HCT116 (cell line): ENCODE data around the gene SRSF3. TPM values are rescaled to one million over a fixed set of nuclear protein-coding genes. Genes with fewer than 3 reads are reported as not detected.

ENCODE experiments used
- ATAC-seq: fragments of 200-7000 bp; cut with Tn5 transposase; 2 replicates; pipeline ENCODE4 v1.9.1; 2020; ENCODE audit warnings: mild to moderate bottlenecking, moderate library complexity
- BruUV-seq: library from RNA; stranded (reverse); fragments of 400-500 nt; replicated peaks from 2 replicates; lab custom pipeline; 2021; lab: Mats Ljungman, UMichigan
- CTCF ChIA-PET: fragments of 300-600 bp; sonication (Branson Sonifier 250); formaldehyde crosslinking; loops from one replicate; lab custom pipeline; 2021; ENCODE audit warnings: antibody characterized with exemption; lab: Charles Lee
- POLR2A ChIA-PET: fragments of 300-600, 350-600 bp; sonication (Branson Sonifier 250); formaldehyde crosslinking; loops from one replicate; lab custom pipeline; 2021; ENCODE audit warnings: antibody characterized with exemption; lab: Charles Lee
- RAD21 ChIA-PET, 2 experiments: fragments of 300-600 bp; sonication (Branson Sonifier 250); formaldehyde crosslinking; loops; one replicate each; lab custom pipeline; 2023; ENCODE audit warnings: low total read pairs in 2 of 2; ENCODE audit not compliant: uncharacterized antibody in 2 of 2, unreplicated experiment in 2 of 2, low non-redundant PET in 1 of 2; lab: Charles Lee
- DNase-seq: peaks from one replicate; pipeline ENCODE4 v3.0.0-alpha.2; 2010; ENCODE audit warnings: low read depth, low spot score
- H2AFZ ChIP-seq: fragments of 200-600 bp; shearing (Covaris generic), sonication (generic); 2 replicates; pipeline ENCODE4 v1.6.1; 2017; ENCODE audit warnings: low read depth, mixed run types, mixed read lengths, antibody characterized with exemption, low read length; ENCODE audit not compliant: poor library complexity, severe bottlenecking
- H3K27ac ChIP-seq: 2 replicates; pipeline ENCODE4 v1.5.1; 2012; ENCODE audit warnings: low read depth, low read length
- H3K27me3 ChIP-seq: fragments of 200-600 bp; sonication (generic); 2 replicates; pipeline ENCODE4 v1.6.1; 2016; ENCODE audit warnings: mixed run types, low read length, mixed read lengths; ENCODE audit not compliant: insufficient read depth
- H3K36me3 ChIP-seq, 2 experiments: fragments of 200-500 bp in 1 of 2; fragments of 200-600 bp in 1 of 2; sonication (Bioruptor generic) in 1 of 2; sonication (generic) in 1 of 2; 2 replicates each; pipeline versions ENCODE4 v1.5.1 to v1.6.1; 2014 to 2016; ENCODE audit warnings: low read length in 2 of 2, inconsistent platforms in 1 of 2, mixed read lengths in 1 of 2, mixed run types in 1 of 2; ENCODE audit not compliant: insufficient read depth in 2 of 2, control insufficient read depth in 1 of 2
- H3K4me1 ChIP-seq, 2 experiments: fragments of 200-600 bp in 1 of 2; sonication (generic) in 1 of 2; 2 replicates each; pipeline versions ENCODE4 v1.5.1 to v1.6.1; 2012 to 2017; ENCODE audit warnings: low read length in 2 of 2, inconsistent platforms in 1 of 2, mild to moderate bottlenecking in 1 of 2, mixed read lengths in 1 of 2, mixed run types in 1 of 2, moderate library complexity in 1 of 2; ENCODE audit not compliant: insufficient read depth in 2 of 2, control insufficient read depth in 1 of 2
- H3K4me2 ChIP-seq: fragments of 200-600 bp; sonication (generic); 2 replicates; pipeline ENCODE4 v1.6.1; 2017; ENCODE audit warnings: mixed run types, low read length, mixed read lengths
- H3K4me3 ChIP-seq, 2 experiments: fragments of 200-600 bp in 1 of 2; sonication (generic) in 1 of 2; replicated peaks in 1 of 2; 2 replicates each; pipeline ENCODE4 v1.5.1; 2011 to 2016; ENCODE audit warnings: low read length in 2 of 2, control low read depth in 1 of 2, low read depth in 1 of 2, mild to moderate bottlenecking in 1 of 2, mixed read lengths in 1 of 2, mixed run types in 1 of 2
- H3K79me2 ChIP-seq: fragments of 200-600 bp; sonication (generic); 2 replicates; pipeline ENCODE4 v1.6.1; 2017; ENCODE audit warnings: mild to moderate bottlenecking, mixed run types, low read length, moderate library complexity, mixed read lengths; ENCODE audit not compliant: insufficient read depth
- H3K9ac ChIP-seq: fragments of 200-600 bp; sonication (generic); 2 replicates; pipeline ENCODE4 v1.6.1; 2016; ENCODE audit warnings: low read length, mixed read lengths
- H3K9me2 ChIP-seq: fragments of 200-600 bp; sonication (generic), shearing (Covaris generic); 2 replicates; pipeline ENCODE4 v1.6.1; 2017; ENCODE audit warnings: mixed run types, mild to moderate bottlenecking, moderate library complexity; ENCODE audit not compliant: insufficient read depth
- H3K9me3 ChIP-seq, 2 experiments: fragments of 200-500 bp in 1 of 2; fragments of 200-600 bp in 1 of 2; sonication (Bioruptor generic) in 1 of 2; sonication (generic) in 1 of 2; 2 replicates each; pipeline ENCODE4 v1.6.1; 2014 to 2017; ENCODE audit warnings: low read length in 2 of 2, mixed read lengths in 2 of 2, inconsistent platforms in 1 of 2, low read depth in 1 of 2, mild to moderate bottlenecking in 1 of 2, mixed run types in 1 of 2, moderate library complexity in 1 of 2; ENCODE audit not compliant: control insufficient read depth in 1 of 2, insufficient read depth in 1 of 2
- H4K20me1 ChIP-seq: fragments of 200-600 bp; sonication (generic), shearing (Covaris generic); 2 replicates; pipeline ENCODE4 v1.6.1; 2017; ENCODE audit warnings: mixed run types, mild to moderate bottlenecking, moderate library complexity; ENCODE audit not compliant: insufficient read depth
- EGR1 ChIP-seq: IDR thresholded peaks from 2 replicates; pipeline ENCODE4 v1.6.1; 2012; ENCODE audit warnings: low read depth
- EZH2 ChIP-seq: fragments of 200-600 bp; sonication (generic); IDR thresholded peaks from 2 replicates; pipeline ENCODE4 v1.6.1; 2017; ENCODE audit warnings: antibody characterized with exemption, mixed run types
- EZH2phosphoT487 ChIP-seq: fragments of 200-600 bp; IDR thresholded peaks from 2 replicates; pipeline ENCODE4 v1.6.1; 2018; ENCODE audit warnings: antibody characterized with exemption, borderline replicate concordance
- JUND ChIP-seq: IDR thresholded peaks from 2 replicates; pipeline ENCODE4 v1.6.1; 2012
- MAX ChIP-seq: IDR thresholded peaks from 2 replicates; pipeline ENCODE4 v1.6.1; 2012
- POLR2A ChIP-seq: IDR thresholded peaks from 2 replicates; pipeline ENCODE4 v1.7.0; 2011; ENCODE audit warnings: borderline replicate concordance; ENCODE audit not compliant: insufficient read depth, insufficient read length; ENCODE audit errors: extremely low read depth
- POLR2AphosphoS5 ChIP-seq: IDR thresholded peaks from 2 replicates; pipeline ENCODE4 v1.6.1; 2011; ENCODE audit warnings: mild to moderate bottlenecking, low read depth, low read length, moderate library complexity
- RAD21 ChIP-seq: IDR thresholded peaks from 2 replicates; pipeline ENCODE4 v1.6.1; 2012; ENCODE audit warnings: low read depth, mild to moderate bottlenecking
- REST ChIP-seq: IDR thresholded peaks from 2 replicates; pipeline ENCODE4 v1.6.1; 2012; ENCODE audit warnings: low read depth
- SIN3A ChIP-seq: IDR thresholded peaks from 2 replicates; pipeline ENCODE4 v1.6.1; 2012; ENCODE audit warnings: low read depth
- SP1 ChIP-seq: IDR thresholded peaks from 2 replicates; pipeline ENCODE4 v1.6.1; 2012; ENCODE audit warnings: low read depth
- SRF ChIP-seq: IDR thresholded peaks from 2 replicates; pipeline ENCODE4 v1.6.1; 2012; ENCODE audit warnings: low read depth
- YY1 ChIP-seq: IDR thresholded peaks from 2 replicates; pipeline ENCODE4 v1.6.1; 2011; ENCODE audit warnings: low read length, low read depth, moderate library complexity, mild to moderate bottlenecking; ENCODE audit not compliant: insufficient replicate concordance; ENCODE audit errors: extremely low read depth
- ZFX ChIP-seq: fragments of 450-650 bp; IDR thresholded peaks from 2 replicates; pipeline ENCODE4 v1.6.1; 2017
- ZNF274 ChIP-seq: fragments of 200-500 bp; sonication (Bioruptor generic); IDR thresholded peaks from 2 replicates; pipeline ENCODE4 v1.6.1; 2014; ENCODE audit warnings: mild to moderate bottlenecking, low read depth, low read length, inconsistent platforms
- intact Hi-C: fragments of 100-400 bp; cut with micrococcal nuclease; formaldehyde crosslinking; loops from 2 replicates; pipeline ENCODE4 v1.10.0; 2022
- total RNA-seq: library from RNA; stranded (reverse); gene quantifications from one replicate; pipeline ENCODE4 v1.2.1, GENCODE V29; 2021; ENCODE audit not compliant: unreplicated experiment
- TF ChIP-seq, protein P1 (sequence below): IDR thresholded peaks from 2 replicates; pipeline ENCODE4 v1.6.1; 2011; ENCODE audit warnings: mild to moderate bottlenecking, low read length, moderate library complexity; ENCODE audit not compliant: insufficient replicate concordance; ENCODE audit errors: extremely low read depth
- TF ChIP-seq, protein P2 (sequence below), 3 experiments: fragments of 200-600 bp in 1 of 3; sonication (generic) in 1 of 3; IDR thresholded peaks in 2 of 3; conservative IDR thresholded peaks in 1 of 3; 2 replicates each; pipeline ENCODE4 v1.5.1; 2012 to 2017; ENCODE audit warnings: low read depth in 2 of 3, low read length in 2 of 3, antibody characterized with exemption in 1 of 3, borderline replicate concordance in 1 of 3, control low read depth in 1 of 3, mild to moderate bottlenecking in 1 of 3, mixed read lengths in 1 of 3, mixed run types in 1 of 3, moderate library complexity in 1 of 3; ENCODE audit not compliant: insufficient read depth in 1 of 3
- TF ChIP-seq, protein P3 (sequence below): IDR thresholded peaks from 2 replicates; pipeline ENCODE4 v1.6.1; 2012

Gene SRSF3
- total RNA-seq, 1 experiment from 2014 or later, result 362 TPM

DNA sequence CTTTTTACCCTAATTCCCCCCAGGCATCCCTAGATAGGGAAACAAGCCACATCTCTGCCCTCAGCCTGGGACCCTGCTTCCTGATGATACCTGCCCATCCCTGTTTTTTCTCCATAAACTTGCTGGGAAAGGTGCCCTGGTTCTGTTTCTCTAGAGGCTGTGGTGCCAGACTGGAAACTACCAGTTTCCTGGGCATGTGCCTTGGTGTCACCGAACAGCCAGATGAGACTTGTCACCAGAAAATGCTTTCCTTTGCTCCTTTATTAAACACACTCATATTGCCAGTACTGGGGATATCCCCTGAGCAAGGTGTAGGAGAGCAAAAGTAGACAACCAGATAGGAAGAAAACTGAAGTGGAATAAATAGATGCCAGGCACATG is 16.8 kb downstream of the SRSF3 start:
- no peak overlapping the region for H3K9ac ChIP-seq
- H3K27ac ChIP-seq, result no peak overlapping the region
- no peaks in the 10 kb centered on the region for H3K27me3 ChIP-seq
- DNase-seq (no peak), ATAC-seq (no peak)
- no peak overlapping the region for H3K4me3 ChIP-seq
- no peaks in the 10 kb centered on the region for H3K9me2 ChIP-seq
- peaks cover 9% of the 10 kb centered on the region; the same call in 1 of the 2 replicates for H4K20me1 ChIP-seq
- peaks cover 12 to 21% of the 10 kb centered on the region in 2 experiments for H3K36me3 ChIP-seq
- no peak overlapping the region for H2AFZ ChIP-seq
- H3K79me2 ChIP-seq, result peaks cover 36% of the 10 kb centered on the region
- CTCF ChIA-PET, result no interaction called here
- no TSS peak for BruUV-seq
- TF ChIP-seq POLR2AphosphoS5 (no peak), SIN3A (no peak), EZH2phosphoT487 (no peak), EZH2 (no peak), ZFX (no peak), YY1 (no peak), MAX (no peak), JUND (no peak), SP1 (no peak), RAD21 (no peak), POLR2A (no peak), SRF (no peak), EGR1 (no peak), ZNF274 (no peak), REST (no peak)
- TF ChIP-seq, protein P1, sequence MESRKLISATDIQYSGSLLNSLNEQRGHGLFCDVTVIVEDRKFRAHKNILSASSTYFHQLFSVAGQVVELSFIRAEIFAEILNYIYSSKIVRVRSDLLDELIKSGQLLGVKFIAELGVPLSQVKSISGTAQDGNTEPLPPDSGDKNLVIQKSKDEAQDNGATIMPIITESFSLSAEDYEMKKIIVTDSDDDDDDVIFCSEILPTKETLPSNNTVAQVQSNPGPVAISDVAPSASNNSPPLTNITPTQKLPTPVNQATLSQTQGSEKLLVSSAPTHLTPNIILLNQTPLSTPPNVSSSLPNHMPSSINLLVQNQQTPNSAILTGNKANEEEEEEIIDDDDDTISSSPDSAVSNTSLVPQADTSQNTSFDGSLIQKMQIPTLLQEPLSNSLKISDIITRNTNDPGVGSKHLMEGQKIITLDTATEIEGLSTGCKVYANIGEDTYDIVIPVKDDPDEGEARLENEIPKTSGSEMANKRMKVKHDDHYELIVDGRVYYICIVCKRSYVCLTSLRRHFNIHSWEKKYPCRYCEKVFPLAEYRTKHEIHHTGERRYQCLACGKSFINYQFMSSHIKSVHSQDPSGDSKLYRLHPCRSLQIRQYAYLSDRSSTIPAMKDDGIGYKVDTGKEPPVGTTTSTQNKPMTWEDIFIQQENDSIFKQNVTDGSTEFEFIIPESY, result no peak
- TF ChIP-seq, protein P2, sequence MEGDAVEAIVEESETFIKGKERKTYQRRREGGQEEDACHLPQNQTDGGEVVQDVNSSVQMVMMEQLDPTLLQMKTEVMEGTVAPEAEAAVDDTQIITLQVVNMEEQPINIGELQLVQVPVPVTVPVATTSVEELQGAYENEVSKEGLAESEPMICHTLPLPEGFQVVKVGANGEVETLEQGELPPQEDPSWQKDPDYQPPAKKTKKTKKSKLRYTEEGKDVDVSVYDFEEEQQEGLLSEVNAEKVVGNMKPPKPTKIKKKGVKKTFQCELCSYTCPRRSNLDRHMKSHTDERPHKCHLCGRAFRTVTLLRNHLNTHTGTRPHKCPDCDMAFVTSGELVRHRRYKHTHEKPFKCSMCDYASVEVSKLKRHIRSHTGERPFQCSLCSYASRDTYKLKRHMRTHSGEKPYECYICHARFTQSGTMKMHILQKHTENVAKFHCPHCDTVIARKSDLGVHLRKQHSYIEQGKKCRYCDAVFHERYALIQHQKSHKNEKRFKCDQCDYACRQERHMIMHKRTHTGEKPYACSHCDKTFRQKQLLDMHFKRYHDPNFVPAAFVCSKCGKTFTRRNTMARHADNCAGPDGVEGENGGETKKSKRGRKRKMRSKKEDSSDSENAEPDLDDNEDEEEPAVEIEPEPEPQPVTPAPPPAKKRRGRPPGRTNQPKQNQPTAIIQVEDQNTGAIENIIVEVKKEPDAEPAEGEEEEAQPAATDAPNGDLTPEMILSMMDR (IDR thresholded peaks at IDR 0.05 in 2 of 3, conservative IDR thresholded peaks at IDR 0.05 in 1 of 3; ENCODE audit: borderline replicate concordance in 1 of 3, insufficient read depth in 1 of 3, low read depth in 2 of 3, low read length in 2 of 3), result no peak
- TF ChIP-seq, protein P3, sequence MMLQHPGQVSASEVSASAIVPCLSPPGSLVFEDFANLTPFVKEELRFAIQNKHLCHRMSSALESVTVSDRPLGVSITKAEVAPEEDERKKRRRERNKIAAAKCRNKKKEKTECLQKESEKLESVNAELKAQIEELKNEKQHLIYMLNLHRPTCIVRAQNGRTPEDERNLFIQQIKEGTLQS, result no peak
- POLR2A ChIA-PET, result interaction anchor here (1.5 to 3.2 kb wide), 2 partner anchors 12 to 17 kb away, joined by 3 to 20 read pairs; no protein-coding TSS in a partner anchor
- intact Hi-C loops, result no loop called here
- RAD21 ChIA-PET, result no interaction called here
- H3K9me3 ChIP-seq, result no peaks in the 10 kb centered on the region
- H3K4me2 ChIP-seq, result no peak overlapping the region
- H3K4me1 ChIP-seq, result peaks cover 10% of the 10 kb centered on the region in 2 experiments
